ENCODE measurements around the gene HSPH1. TPM values are rescaled to one million over a fixed set of nuclear protein-coding genes. Genes with fewer than 3 reads are reported as not detected.

The HSPH1 gene
- total and polyA plus RNA-seq, 2 of the 13 experiments (the other 11 are each of a cell fraction or from before 2014, with no cell fraction given): 13.0 to 62.9 TPM

DNA sequence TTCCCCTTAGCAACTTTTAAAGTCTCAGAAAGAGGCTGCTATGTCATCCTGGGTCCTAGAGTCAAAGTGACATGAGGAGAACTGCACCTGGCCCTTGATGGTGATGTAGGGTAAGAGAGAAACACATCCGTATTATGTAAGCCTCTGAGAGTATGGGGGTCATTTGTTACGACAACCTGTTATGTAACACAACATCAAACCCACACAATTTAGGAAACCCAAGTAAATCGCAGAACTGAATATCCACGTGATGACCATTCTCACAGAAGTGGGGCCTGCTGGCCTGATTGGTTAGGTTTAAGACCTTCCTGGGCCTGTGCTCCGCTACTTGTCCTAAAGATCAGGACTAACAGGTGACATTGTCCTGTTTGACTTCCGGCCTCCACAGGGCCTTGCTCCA lies 22.7 kb upstream of the HSPH1 start:
- in situ Hi-C loops (cut with HindIII; ENCODE audit: extremely low pct_ligation_motif_present, low pct_unique_long_range_greater_than_20kb): no loop called here
- Histone ChIP-seq H3K27ac (ENCODE audit: extremely low read length, insufficient read depth, low read length) (no peak overlapping the region), H3K27me3 (ENCODE audit: control insufficient read depth in 1 of 2, insufficient read depth in 2 of 2, low read length in 2 of 2) (no peaks in the 10 kb centered on the region), H2AFZ (ENCODE audit: low read length) (no peak overlapping the region), H3K9ac (ENCODE audit: insufficient read depth, low read depth, low read length) (no peak overlapping the region), H3K9me3 (ENCODE audit: low read length) (no peaks in the 10 kb centered on the region), H3K4me1 (ENCODE audit: insufficient read depth, low read length) (no peaks in the 10 kb centered on the region), H3K4me2 (ENCODE audit: low read depth, low read length) (no peak overlapping the region), H4K20me1 (ENCODE audit: insufficient read depth, low read length) (no peaks in the 10 kb centered on the region), H3K79me2 (ENCODE audit: insufficient read depth, low read length) (no peaks in the 10 kb centered on the region), H3K36me3 (replicated peaks in 1 of 2; ENCODE audit: control insufficient read depth in 1 of 2, insufficient read depth in 2 of 2, low read length in 2 of 2) (no peaks in the 10 kb centered on the region), H3K4me3 (replicated peaks in 1 of 3; ENCODE audit: insufficient read depth in 1 of 3, low read depth in 2 of 3, low read length in 3 of 3) (no peak overlapping the region)
- FAIRE-seq (no peak), ATAC-seq (no peak), DNase-seq (ENCODE audit: low spot score) (no peak)
- intact Hi-C loops (cut with micrococcal nuclease; ENCODE audit: unreplicated experiment): no loop called here
- CTCF ChIA-PET (ENCODE audit: low intra/inter-chr PET ratio, low total read pairs): no interaction called here
- POLR2A ChIA-PET: no interaction called here
- no peak for TF ChIP-seq THAP11 (CRISPR knock-in tag; IDR thresholded peaks at IDR 0.05)
- TF ChIP-seq ZNF30 (CRISPR knock-in tag; IDR thresholded peaks at IDR 0.05): no peak
- no peak for TF ChIP-seq ZNF121 (CRISPR knock-in tag; IDR thresholded peaks at IDR 0.05)
- no peak for TF ChIP-seq ZNF235 (CRISPR knock-in tag; IDR thresholded peaks at IDR 0.05; ENCODE audit: borderline replicate concordance)
- WGBS (ENCODE audit: low lambda C conversion rate): 59% methylated on average over 6 of the region's 6 CpGs
- no TSS peak for BruUV-seq (replicated peaks)

DNA sequence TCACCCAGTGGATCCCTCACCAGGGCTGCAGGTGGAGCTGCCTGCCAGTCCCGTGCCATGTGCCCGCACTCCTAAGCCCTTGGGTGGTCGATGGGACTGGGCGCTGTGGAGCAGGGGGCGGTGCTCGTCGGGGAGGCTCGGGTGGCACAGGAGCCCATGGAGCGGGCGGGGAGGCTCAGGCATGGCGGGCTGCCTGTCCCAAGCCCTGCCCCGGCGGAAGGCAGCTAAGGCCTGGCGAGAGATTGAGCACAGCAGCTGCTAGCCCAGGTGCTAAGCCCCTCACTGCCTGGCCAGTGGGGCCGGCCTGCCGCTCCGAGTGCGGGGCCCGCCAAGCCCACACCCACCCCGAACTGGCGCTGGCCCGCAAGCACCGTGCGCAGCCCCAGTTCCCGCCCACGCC lies 21.3 kb upstream of the HSPH1 start:
- H3K27ac ChIP-seq (ENCODE audit: extremely low read length, insufficient read depth, low read length): no peak overlapping the region
- WGBS (ENCODE audit: low lambda C conversion rate): 88% methylated on average over 5 of the region's 26 CpGs
- BruUV-seq (replicated peaks): no TSS peak
- FAIRE-seq (no peak), ATAC-seq (no peak), DNase-seq (ENCODE audit: low spot score) (no peak)
- ChIA-PET POLR2A (no interaction called here), CTCF (ENCODE audit: low intra/inter-chr PET ratio, low total read pairs) (no interaction called here)
- no peaks in the 10 kb centered on the region for H3K9me3 ChIP-seq (ENCODE audit: low read length)
- H3K4me3 ChIP-seq (replicated peaks in 1 of 3; ENCODE audit: insufficient read depth in 1 of 3, low read depth in 2 of 3, low read length in 3 of 3): no peak overlapping the region
- no peaks in the 10 kb centered on the region for H4K20me1 ChIP-seq (ENCODE audit: insufficient read depth, low read length)
- in situ Hi-C loops (cut with HindIII; ENCODE audit: extremely low pct_ligation_motif_present, low pct_unique_long_range_greater_than_20kb): no loop called here
- no peak overlapping the region for H3K9ac ChIP-seq (ENCODE audit: insufficient read depth, low read depth, low read length)
- intact Hi-C loops (cut with micrococcal nuclease; ENCODE audit: unreplicated experiment): no loop called here
- no peak overlapping the region for H3K4me2 ChIP-seq (ENCODE audit: low read depth, low read length)
- H3K79me2 ChIP-seq (ENCODE audit: insufficient read depth, low read length): no peaks in the 10 kb centered on the region
- H3K36me3 ChIP-seq (replicated peaks in 1 of 2; ENCODE audit: control insufficient read depth in 1 of 2, insufficient read depth in 2 of 2, low read length in 2 of 2): no peaks in the 10 kb centered on the region
- no peaks in the 10 kb centered on the region for H3K27me3 ChIP-seq (ENCODE audit: control insufficient read depth in 1 of 2, insufficient read depth in 2 of 2, low read length in 2 of 2)
- H3K4me1 ChIP-seq (ENCODE audit: insufficient read depth, low read length): no peaks in the 10 kb centered on the region
- no peak overlapping the region for H2AFZ ChIP-seq (ENCODE audit: low read length)
- TF ChIP-seq TCF7 (IDR thresholded peaks at IDR 0.05; ENCODE audit: low read depth): no peak
- no peak for TF ChIP-seq NFE2 (CRISPR knock-in tag; IDR thresholded peaks at IDR 0.05)
- TF ChIP-seq, protein P1, sequence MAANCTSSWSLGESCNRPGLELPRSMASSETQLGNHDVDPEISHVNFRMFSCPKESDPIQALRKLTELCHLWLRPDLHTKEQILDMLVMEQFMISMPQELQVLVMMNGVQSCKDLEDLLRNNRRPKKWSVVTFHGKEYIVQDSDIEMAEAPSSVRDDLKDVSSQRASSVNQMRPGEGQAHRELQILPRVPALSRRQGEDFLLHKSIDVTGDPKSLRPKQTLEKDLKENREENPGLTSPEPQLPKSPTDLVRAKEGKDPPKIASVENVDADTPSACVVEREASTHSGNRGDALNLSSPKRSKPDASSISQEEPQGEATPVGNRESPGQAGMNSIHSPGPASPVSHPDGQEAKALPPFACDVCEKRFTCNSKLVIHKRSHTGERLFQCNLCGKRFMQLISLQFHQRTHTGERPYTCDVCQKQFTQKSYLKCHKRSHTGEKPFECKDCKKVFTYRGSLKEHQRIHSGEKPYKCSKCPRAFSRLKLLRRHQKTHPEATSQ (CRISPR knock-in tag; IDR thresholded peaks at IDR 0.05; ENCODE audit: borderline replicate concordance): no peak
- TF ChIP-seq TCF7L2 (IDR thresholded peaks at IDR 0.05; ENCODE audit: low read depth, low read length): no peak
- TF ChIP-seq ZNF724P (CRISPR knock-in tag; IDR thresholded peaks at IDR 0.05; ENCODE audit: borderline replicate concordance): no peak
- TF ChIP-seq, protein P2, sequence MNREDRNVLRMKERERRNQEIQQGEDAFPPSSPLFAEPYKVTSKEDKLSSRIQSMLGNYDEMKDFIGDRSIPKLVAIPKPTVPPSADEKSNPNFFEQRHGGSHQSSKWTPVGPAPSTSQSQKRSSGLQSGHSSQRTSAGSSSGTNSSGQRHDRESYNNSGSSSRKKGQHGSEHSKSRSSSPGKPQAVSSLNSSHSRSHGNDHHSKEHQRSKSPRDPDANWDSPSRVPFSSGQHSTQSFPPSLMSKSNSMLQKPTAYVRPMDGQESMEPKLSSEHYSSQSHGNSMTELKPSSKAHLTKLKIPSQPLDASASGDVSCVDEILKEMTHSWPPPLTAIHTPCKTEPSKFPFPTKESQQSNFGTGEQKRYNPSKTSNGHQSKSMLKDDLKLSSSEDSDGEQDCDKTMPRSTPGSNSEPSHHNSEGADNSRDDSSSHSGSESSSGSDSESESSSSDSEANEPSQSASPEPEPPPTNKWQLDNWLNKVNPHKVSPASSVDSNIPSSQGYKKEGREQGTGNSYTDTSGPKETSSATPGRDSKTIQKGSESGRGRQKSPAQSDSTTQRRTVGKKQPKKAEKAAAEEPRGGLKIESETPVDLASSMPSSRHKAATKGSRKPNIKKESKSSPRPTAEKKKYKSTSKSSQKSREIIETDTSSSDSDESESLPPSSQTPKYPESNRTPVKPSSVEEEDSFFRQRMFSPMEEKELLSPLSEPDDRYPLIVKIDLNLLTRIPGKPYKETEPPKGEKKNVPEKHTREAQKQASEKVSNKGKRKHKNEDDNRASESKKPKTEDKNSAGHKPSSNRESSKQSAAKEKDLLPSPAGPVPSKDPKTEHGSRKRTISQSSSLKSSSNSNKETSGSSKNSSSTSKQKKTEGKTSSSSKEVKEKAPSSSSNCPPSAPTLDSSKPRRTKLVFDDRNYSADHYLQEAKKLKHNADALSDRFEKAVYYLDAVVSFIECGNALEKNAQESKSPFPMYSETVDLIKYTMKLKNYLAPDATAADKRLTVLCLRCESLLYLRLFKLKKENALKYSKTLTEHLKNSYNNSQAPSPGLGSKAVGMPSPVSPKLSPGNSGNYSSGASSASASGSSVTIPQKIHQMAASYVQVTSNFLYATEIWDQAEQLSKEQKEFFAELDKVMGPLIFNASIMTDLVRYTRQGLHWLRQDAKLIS (CRISPR knock-in tag; IDR thresholded peaks at IDR 0.05): no peak
- TF ChIP-seq, protein P3, sequence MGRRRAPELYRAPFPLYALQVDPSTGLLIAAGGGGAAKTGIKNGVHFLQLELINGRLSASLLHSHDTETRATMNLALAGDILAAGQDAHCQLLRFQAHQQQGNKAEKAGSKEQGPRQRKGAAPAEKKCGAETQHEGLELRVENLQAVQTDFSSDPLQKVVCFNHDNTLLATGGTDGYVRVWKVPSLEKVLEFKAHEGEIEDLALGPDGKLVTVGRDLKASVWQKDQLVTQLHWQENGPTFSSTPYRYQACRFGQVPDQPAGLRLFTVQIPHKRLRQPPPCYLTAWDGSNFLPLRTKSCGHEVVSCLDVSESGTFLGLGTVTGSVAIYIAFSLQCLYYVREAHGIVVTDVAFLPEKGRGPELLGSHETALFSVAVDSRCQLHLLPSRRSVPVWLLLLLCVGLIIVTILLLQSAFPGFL (CRISPR knock-in tag; IDR thresholded peaks at IDR 0.05): no peak
- TF ChIP-seq HDAC6 (IDR thresholded peaks at IDR 0.05; ENCODE audit: low read depth, low read length): no peak

Data from HepG2 (cell line).